Nephron (organoid): ENCODE data around the gene IREB2.

Source experiments
- H3K27ac Mint-ChIP-seq, 3 experiments: 2 replicates each; pipeline ENCODE4 v1.8.0; 2020; ENCODE audit warnings: mixed read lengths in 3 of 3, mild to moderate bottlenecking in 2 of 3, moderate library complexity in 1 of 3
- H3K27me3 Mint-ChIP-seq: 2 replicates; pipeline ENCODE4 v1.8.0; 2021; ENCODE audit warnings: low read depth, mild to moderate bottlenecking, moderate library complexity, mixed read lengths
- H3K36me3 Mint-ChIP-seq: 2 replicates; pipeline ENCODE4 v1.8.0; 2020; ENCODE audit warnings: low read depth, mixed read lengths
- H3K4me1 Mint-ChIP-seq: 2 replicates; pipeline ENCODE4 v1.8.0; 2020; ENCODE audit warnings: mixed read lengths
- H3K4me3 Mint-ChIP-seq, 3 experiments: 2 replicates each; pipeline ENCODE4 v1.8.0; 2020; ENCODE audit warnings: mild to moderate bottlenecking in 3 of 3, mixed read lengths in 3 of 3, moderate library complexity in 2 of 3
- H3K9me3 Mint-ChIP-seq: 2 replicates; pipeline ENCODE4 v1.8.0; 2020; ENCODE audit warnings: mixed read lengths
- TF ChIP-seq, protein P1 (sequence below), 3 experiments: fragments of 200-600 bp; sonication (generic); IDR thresholded peaks; one replicate each; pipeline ENCODE4 v1.5.0; 2021; ENCODE audit warnings: antibody characterized with exemption in 3 of 3; ENCODE audit not compliant: unreplicated experiment in 3 of 3

IREB2 gene

DNA sequence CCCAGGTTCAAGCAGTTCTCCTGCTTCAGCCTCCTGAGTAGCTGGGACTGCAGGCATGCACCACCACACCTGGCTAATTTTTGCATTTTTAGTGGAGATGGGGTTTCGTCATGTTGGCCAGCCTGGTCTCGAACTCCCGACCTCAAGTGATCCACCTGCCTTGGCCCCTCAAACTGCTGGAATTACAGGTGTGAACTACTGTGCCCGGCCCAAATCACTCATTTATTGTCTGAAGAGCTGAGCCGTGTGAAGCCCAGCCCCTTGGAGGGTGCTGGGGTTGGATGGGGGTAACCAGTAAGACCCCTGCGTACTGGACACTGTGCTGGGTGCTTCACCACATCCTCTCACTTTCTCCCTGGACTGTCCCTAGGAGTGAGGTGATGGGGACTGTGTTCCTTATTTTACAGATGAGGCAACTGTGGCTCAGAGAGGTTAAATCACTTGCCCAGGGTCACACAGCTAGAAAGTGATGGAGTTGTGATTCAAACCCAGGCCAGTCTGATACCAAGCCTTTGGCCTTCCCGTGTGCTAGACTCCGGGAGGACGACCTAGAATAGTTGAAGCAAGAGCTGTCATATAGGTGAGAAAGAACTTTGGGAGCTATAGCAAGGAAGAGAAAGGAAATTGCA, 41.7 kb upstream of the IREB2 start:
- Mint-ChIP-seq H3K27me3 (peaks cover 28% of the 10 kb centered on the region), H3K4me1 (peaks cover 13% of the 10 kb centered on the region), H3K27ac (peak overlapping the region; percentile 55 to 96 (median 80)), H3K4me3 (no peak overlapping the region), H3K36me3 (no peaks in the 10 kb centered on the region), H3K9me3 (no peaks in the 10 kb centered on the region)
- TF ChIP-seq, protein P1, sequence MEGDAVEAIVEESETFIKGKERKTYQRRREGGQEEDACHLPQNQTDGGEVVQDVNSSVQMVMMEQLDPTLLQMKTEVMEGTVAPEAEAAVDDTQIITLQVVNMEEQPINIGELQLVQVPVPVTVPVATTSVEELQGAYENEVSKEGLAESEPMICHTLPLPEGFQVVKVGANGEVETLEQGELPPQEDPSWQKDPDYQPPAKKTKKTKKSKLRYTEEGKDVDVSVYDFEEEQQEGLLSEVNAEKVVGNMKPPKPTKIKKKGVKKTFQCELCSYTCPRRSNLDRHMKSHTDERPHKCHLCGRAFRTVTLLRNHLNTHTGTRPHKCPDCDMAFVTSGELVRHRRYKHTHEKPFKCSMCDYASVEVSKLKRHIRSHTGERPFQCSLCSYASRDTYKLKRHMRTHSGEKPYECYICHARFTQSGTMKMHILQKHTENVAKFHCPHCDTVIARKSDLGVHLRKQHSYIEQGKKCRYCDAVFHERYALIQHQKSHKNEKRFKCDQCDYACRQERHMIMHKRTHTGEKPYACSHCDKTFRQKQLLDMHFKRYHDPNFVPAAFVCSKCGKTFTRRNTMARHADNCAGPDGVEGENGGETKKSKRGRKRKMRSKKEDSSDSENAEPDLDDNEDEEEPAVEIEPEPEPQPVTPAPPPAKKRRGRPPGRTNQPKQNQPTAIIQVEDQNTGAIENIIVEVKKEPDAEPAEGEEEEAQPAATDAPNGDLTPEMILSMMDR (IDR thresholded peaks at IDR 0.05; ENCODE audit: unreplicated experiment in 3 of 3): no peak

DNA sequence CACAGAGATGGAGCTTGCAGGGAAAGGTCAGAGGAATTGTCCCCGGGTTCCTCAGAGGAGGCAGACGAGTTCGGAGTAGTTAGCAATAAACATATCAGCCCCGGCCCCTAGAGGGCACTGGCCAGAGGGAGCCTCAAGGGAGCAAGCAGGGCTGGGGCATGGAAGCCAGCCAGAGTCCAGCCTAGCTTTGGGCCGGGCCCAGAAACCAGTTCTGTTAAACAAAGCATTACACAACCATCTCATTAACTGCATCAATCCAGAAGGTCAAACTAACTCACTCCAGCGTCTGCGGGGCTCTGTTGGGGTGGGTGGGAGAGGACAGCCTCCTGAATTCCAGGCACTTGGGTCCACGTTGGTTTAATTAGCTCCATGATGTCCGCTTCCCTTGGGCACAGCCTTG, 41.0 kb upstream of the IREB2 start:
- no peaks in the 10 kb centered on the region for H3K9me3 Mint-ChIP-seq
- H3K27me3 Mint-ChIP-seq: peaks cover 23% of the 10 kb centered on the region
- TF ChIP-seq, protein P1 (IDR thresholded peaks at IDR 0.05; ENCODE audit: unreplicated experiment in 3 of 3): no peak
- H3K36me3 Mint-ChIP-seq: no peaks in the 10 kb centered on the region
- peak overlapping the region in 2 of 3 experiments; percentile 49 to 55 for H3K27ac Mint-ChIP-seq
- peaks cover 15% of the 10 kb centered on the region for H3K4me1 Mint-ChIP-seq
- H3K4me3 Mint-ChIP-seq: no peak overlapping the region

DNA sequence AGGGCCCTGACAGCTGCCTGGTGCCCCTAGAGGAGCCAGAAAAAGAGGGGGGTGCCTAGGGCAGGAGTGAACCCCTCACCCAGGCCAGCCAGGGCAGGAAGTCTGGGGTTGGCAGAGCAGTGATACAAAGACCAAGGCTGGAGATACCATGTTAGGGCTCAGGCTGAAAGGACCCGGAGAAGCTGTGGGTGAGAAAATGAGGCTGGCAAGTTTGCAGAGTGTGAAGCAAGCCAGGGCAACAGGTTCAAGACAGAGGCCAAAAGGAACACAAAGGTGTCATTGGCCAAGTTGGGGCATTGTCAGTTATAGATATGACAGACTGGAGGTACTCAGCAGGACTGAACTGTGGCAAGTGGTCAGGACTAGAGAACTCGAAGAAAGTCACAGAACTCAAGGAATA, 40.6 kb upstream of the IREB2 start:
- H3K27me3 Mint-ChIP-seq: peaks cover 22% of the 10 kb centered on the region
- no peaks in the 10 kb centered on the region for H3K36me3 Mint-ChIP-seq
- no peak overlapping the region for H3K27ac Mint-ChIP-seq
- TF ChIP-seq, protein P1 (IDR thresholded peaks at IDR 0.05; ENCODE audit: unreplicated experiment in 3 of 3): no peak
- no peak overlapping the region for H3K4me3 Mint-ChIP-seq
- H3K9me3 Mint-ChIP-seq: no peaks in the 10 kb centered on the region
- H3K4me1 Mint-ChIP-seq: peaks cover 19% of the 10 kb centered on the region

DNA sequence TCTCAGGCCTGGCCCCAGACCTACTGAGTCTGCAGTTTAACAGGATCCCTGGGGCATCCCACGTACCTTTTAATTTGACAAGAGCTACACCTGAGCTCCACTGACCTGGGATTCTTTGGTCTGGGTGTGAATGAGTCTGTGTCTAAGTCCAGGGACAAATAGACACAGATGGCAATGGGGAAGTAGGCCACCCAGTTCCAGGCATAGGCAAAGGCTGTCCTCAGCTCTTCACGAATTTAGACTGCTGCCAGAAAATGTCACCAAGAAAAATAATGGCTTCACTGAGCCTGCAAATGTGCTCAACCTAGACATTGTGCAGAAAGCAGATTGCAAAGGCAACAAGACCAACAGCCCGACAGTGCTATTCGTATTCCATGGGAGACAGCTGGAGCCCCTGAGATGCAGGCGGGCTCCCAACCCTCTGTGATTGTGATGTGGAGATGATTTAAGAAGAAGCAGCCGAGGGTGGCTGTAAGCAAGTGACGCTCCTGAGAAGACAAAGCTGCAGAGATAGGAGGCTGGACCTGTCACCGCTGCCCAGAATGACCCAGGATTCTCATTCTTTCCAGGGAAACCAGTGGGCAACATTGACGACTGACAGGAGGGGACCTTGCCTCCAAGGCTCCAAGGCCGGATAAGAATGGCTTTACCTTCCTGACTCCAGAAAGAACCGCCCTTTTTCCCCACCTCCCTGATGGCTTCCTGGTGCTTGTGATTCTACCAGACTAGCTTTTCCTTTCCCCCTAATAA, 39.8 kb upstream of the IREB2 start:
- TF ChIP-seq, protein P1 (IDR thresholded peaks at IDR 0.05; ENCODE audit: unreplicated experiment in 3 of 3): no peak
- Mint-ChIP-seq H3K36me3 (no peaks in the 10 kb centered on the region), H3K27ac (peak overlapping the region in 1 of 3 experiments; percentile 64), H3K9me3 (no peaks in the 10 kb centered on the region), H3K4me1 (peaks cover 22% of the 10 kb centered on the region), H3K4me3 (no peak overlapping the region), H3K27me3 (peaks cover 22% of the 10 kb centered on the region)

DNA sequence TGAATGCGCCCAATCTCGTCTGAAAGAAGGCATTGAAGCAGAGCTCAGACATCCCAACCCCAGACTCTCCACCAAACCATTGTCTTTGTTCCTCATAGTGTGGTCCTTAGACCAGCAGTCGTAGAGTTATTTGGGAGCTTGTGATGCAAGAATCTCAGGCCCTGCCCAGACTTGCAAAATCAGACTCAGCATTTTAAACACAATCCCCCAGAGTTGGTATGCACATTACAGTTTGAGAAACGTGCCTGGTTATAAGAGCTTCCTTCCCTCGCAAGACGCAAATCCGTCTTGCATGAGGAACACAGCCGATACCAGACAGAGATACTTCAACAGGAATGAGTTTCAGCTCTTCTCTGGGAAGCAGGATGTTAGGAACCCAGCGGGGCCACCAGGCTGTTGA, 38.9 kb upstream of the IREB2 start:
- H3K27ac Mint-ChIP-seq: peak overlapping the region in 1 of 3 experiments; percentile 18
- no peaks in the 10 kb centered on the region for H3K9me3 Mint-ChIP-seq
- H3K27me3 Mint-ChIP-seq: peaks cover 15% of the 10 kb centered on the region
- no peaks in the 10 kb centered on the region for H3K36me3 Mint-ChIP-seq
- H3K4me1 Mint-ChIP-seq: peaks cover 22% of the 10 kb centered on the region
- no peak overlapping the region for H3K4me3 Mint-ChIP-seq
- TF ChIP-seq, protein P1 (IDR thresholded peaks at IDR 0.05; ENCODE audit: unreplicated experiment in 3 of 3): no peak
